BLaER1 (cell line): Measurements from ENCODE around the gene COL13A1.

Source experiments
- H3K27ac ChIP-seq: shearing (Covaris generic); formaldehyde crosslinking; 2 replicates; pipeline ENCODE4 v1.8.1; 2022
- H3K27me3 ChIP-seq: shearing (Covaris generic); formaldehyde crosslinking; 2 replicates; pipeline ENCODE4 v1.8.1; 2022
- H3K36me3 ChIP-seq: shearing (Covaris generic); formaldehyde crosslinking; 2 replicates; pipeline ENCODE4 v1.8.1; 2022
- H3K4me1 ChIP-seq: shearing (Covaris generic); formaldehyde crosslinking; 2 replicates; pipeline ENCODE4 v1.8.1; 2022
- H3K4me2 ChIP-seq: shearing (Covaris generic); formaldehyde crosslinking; 2 replicates; pipeline ENCODE4 v1.8.1; 2022
- H3K4me3 ChIP-seq: shearing (Covaris generic); formaldehyde crosslinking; 2 replicates; pipeline ENCODE4 v1.8.1; 2022
- H3K9ac ChIP-seq: shearing (Covaris generic); formaldehyde crosslinking; 2 replicates; pipeline ENCODE4 v1.8.1; 2022
- H3K9me3 ChIP-seq: shearing (Covaris generic); formaldehyde crosslinking; 2 replicates; pipeline ENCODE4 v1.8.1; 2022
- H4K20me1 ChIP-seq: shearing (Covaris generic); formaldehyde crosslinking; 2 replicates; pipeline ENCODE4 v1.8.1; 2022
- Cebpa-rat ChIP-seq: shearing (Covaris generic); IDR thresholded peaks from 2 replicates; pipeline ENCODE4 v1.8.1; 2022

Gene COL13A1

GRCh38 chr10:69961881-69962745 is 160.4 kb downstream of the COL13A1 start:
- Histone ChIP-seq H3K9ac (peak overlapping the region; percentile 8; the same call in 1 of the 2 replicates), H3K27me3 (no peaks in the 10 kb centered on the region), H3K4me1 (peaks cover 50% of the 10 kb centered on the region), H3K27ac (peak overlapping the region; percentile 66), H3K4me3 (peak overlapping the region; percentile 6; the same call in 1 of the 2 replicates), H3K36me3 (no peaks in the 10 kb centered on the region), H4K20me1 (no peaks in the 10 kb centered on the region), H3K4me2 (peak overlapping the region; percentile 76), H3K9me3 (no peaks in the 10 kb centered on the region)
- no peak for TF ChIP-seq Cebpa-rat

GRCh38 chr10:69962746-69963135 is 161.0 kb downstream of the COL13A1 start:
- Histone ChIP-seq H3K4me1 (peaks cover 50% of the 10 kb centered on the region), H3K4me3 (peak overlapping the region; percentile 6), H3K9me3 (no peaks in the 10 kb centered on the region), H4K20me1 (no peaks in the 10 kb centered on the region), H3K4me2 (peak overlapping the region; percentile 76), H3K36me3 (no peaks in the 10 kb centered on the region), H3K9ac (peak overlapping the region; percentile 8; the same call in 1 of the 2 replicates), H3K27me3 (no peaks in the 10 kb centered on the region), H3K27ac (peak overlapping the region; percentile 66)
- TF ChIP-seq Cebpa-rat: no peak

GRCh38 chr10:69963178-69963834 is 161.6 kb downstream of the COL13A1 start:
- Histone ChIP-seq H3K4me2 (peak overlapping the region; percentile 76), H3K4me1 (peaks cover 50% of the 10 kb centered on the region), H4K20me1 (no peaks in the 10 kb centered on the region), H3K27me3 (no peaks in the 10 kb centered on the region), H3K4me3 (peak overlapping the region; percentile 6; the same call in 1 of the 2 replicates), H3K9ac (0 out of 2 replicates have a peak overlapping the region, but pooled peaks have one; percentile 23), H3K36me3 (no peaks in the 10 kb centered on the region), H3K27ac (peak overlapping the region; percentile 66), H3K9me3 (no peaks in the 10 kb centered on the region)
- TF ChIP-seq Cebpa-rat: no peak

- Histone ChIP-seq H4K20me1 (no peaks in the 10 kb centered on the region), H3K9ac (0 out of 2 replicates have a peak overlapping the region, but pooled peaks have one; percentile 23), H3K9me3 (no peaks in the 10 kb centered on the region), H3K4me1 (peaks cover 50% of the 10 kb centered on the region), H3K27me3 (no peaks in the 10 kb centered on the region), H3K4me2 (peak overlapping the region; percentile 76), H3K27ac (peak overlapping the region; percentile 66; the same call in 1 of the 2 replicates), H3K36me3 (no peaks in the 10 kb centered on the region), H3K4me3 (no peak overlapping the region)
- no peak for TF ChIP-seq Cebpa-rat
These were observed 162.4 kb downstream of the COL13A1 start for GRCh38 chr10:69963835-69964710.

- Histone ChIP-seq H3K4me2 (no peak overlapping the region), H3K9ac (no peak overlapping the region), H3K27ac (no peak overlapping the region), H3K4me1 (peaks cover 43% of the 10 kb centered on the region), H3K27me3 (no peaks in the 10 kb centered on the region), H4K20me1 (no peaks in the 10 kb centered on the region), H3K4me3 (no peak overlapping the region), H3K9me3 (no peaks in the 10 kb centered on the region), H3K36me3 (no peaks in the 10 kb centered on the region)
- TF ChIP-seq Cebpa-rat: no peak
These were observed 163.4 kb downstream of the COL13A1 start for GRCh38 chr10:69965086-69965485.

GRCh38 chr10:69965919-69966662 is 164.4 kb downstream of the COL13A1 start:
- no peak overlapping the region for H3K27ac ChIP-seq
- H4K20me1 ChIP-seq: no peaks in the 10 kb centered on the region
- H3K9ac ChIP-seq: no peak overlapping the region
- TF ChIP-seq Cebpa-rat: no peak
- no peak overlapping the region for H3K4me2 ChIP-seq
- no peaks in the 10 kb centered on the region for H3K27me3 ChIP-seq
- no peaks in the 10 kb centered on the region for H3K9me3 ChIP-seq
- no peaks in the 10 kb centered on the region for H3K36me3 ChIP-seq
- H3K4me1 ChIP-seq: peaks cover 33% of the 10 kb centered on the region
- no peak overlapping the region for H3K4me3 ChIP-seq

DNA sequence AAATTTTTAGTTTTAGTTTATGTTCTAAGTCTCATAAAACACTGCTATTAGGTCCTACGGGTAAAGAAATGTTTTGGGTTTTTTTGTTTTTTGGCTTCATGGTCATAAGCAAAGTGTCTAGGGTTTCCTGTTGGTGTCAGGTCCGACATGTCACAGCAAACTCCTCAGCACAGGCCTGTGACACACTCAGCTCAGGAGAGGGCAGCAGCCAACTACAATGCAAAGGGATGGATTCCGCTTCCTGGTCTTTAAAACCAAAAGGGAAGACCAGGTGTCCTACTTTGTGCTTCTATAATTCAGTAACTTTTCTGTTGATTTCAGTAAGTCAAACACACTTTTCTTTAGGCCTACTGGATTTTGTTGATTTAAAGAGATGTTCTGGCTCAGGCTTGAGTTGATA is 167.1 kb downstream of the COL13A1 start:
- TF ChIP-seq Cebpa-rat: no peak
- H3K9ac ChIP-seq: no peak overlapping the region
- H3K4me1 ChIP-seq: peaks cover 6% of the 10 kb centered on the region
- no peak overlapping the region for H3K4me3 ChIP-seq
- no peak overlapping the region for H3K4me2 ChIP-seq
- no peaks in the 10 kb centered on the region for H3K9me3 ChIP-seq
- H3K36me3 ChIP-seq: no peaks in the 10 kb centered on the region
- no peaks in the 10 kb centered on the region for H3K27me3 ChIP-seq
- H4K20me1 ChIP-seq: no peaks in the 10 kb centered on the region
- no peak overlapping the region for H3K27ac ChIP-seq

GRCh38 chr10:69969977-69970376 is 168.3 kb downstream of the COL13A1 start:
- H3K9me3 ChIP-seq: no peaks in the 10 kb centered on the region
- no peak for TF ChIP-seq Cebpa-rat
- no peak overlapping the region for H3K27ac ChIP-seq
- no peak overlapping the region for H3K9ac ChIP-seq
- H3K4me3 ChIP-seq: no peak overlapping the region
- H3K27me3 ChIP-seq: no peaks in the 10 kb centered on the region
- H3K4me2 ChIP-seq: no peak overlapping the region
- no peaks in the 10 kb centered on the region for H3K36me3 ChIP-seq
- no peaks in the 10 kb centered on the region; the same call in 1 of the 2 replicates for H3K4me1 ChIP-seq
- H4K20me1 ChIP-seq: no peaks in the 10 kb centered on the region

- Histone ChIP-seq H3K36me3 (no peaks in the 10 kb centered on the region), H3K27me3 (no peaks in the 10 kb centered on the region), H3K9me3 (peaks cover 6% of the 10 kb centered on the region; the same call in 1 of the 2 replicates), H4K20me1 (no peaks in the 10 kb centered on the region), H3K4me3 (no peak overlapping the region), H3K4me2 (no peak overlapping the region), H3K27ac (no peak overlapping the region), H3K4me1 (peaks cover 8% of the 10 kb centered on the region), H3K9ac (no peak overlapping the region)
- TF ChIP-seq Cebpa-rat: no peak
These were observed 171.3 kb downstream of the COL13A1 start for GRCh38 chr10:69972981-69973397.
